ENCODE measurements around the gene PHC3.

DNA sequence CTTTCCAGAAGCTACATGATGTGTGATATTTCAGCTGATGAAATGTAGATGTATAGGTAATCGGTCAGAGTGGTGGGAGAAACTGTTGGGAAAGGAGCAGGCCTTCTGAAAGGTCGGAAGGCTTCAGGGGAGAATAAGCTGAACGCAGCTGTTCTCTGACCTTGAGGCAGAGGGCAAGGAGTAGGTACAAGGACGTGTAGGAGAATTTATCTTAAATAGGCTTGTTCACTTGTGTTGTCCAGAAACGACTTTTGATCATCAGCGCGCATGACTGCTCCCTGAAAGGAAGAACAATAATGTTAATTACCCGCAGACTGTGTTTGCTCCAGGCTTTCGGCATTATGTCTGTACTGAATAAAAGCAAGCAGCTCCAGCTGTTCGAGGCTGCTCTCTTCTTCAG, 104.2 kb downstream of the PHC3 start:
- TF ChIP-seq CTCF (conservative IDR thresholded peaks at IDR 0.05 in 1 of 2, IDR thresholded peaks at IDR 0.05 in 1 of 2; ENCODE audit: low read depth in 1 of 2, low read length in 2 of 2) = no peak
- TF ChIP-seq EZH2 (IDR thresholded peaks at IDR 0.05; ENCODE audit: low read length, missing control alignments) = no peak
